Stimulated activated CD8-positive, alpha-beta memory T cell treated with anti-CD3 and anti-CD28 coated beads, Interleukin-15, amount 100 ng/mL, for 4 hours (primary cell): Measurements from ENCODE around the gene LRRN3.
"Not testable (repeated sequence)": the region's sequence is repeated elsewhere in the genome, so short reads cannot be mapped to it uniquely, and the experiment has no call there.

Experiments
- DNase-seq, 2 donors: peaks; one replicate each; pipeline ENCODE4 v3.0.0-alpha.2; 2020; ENCODE audit warnings: low read depth in 2 of 2

Gene LRRN3

GRCh38 chr7:111090846-111091245, at the start of gene LRRN3:
Gene LRRN3, plus strand, starts transcription at chr7:111091127. Its CDS starts 31,646 bp downstream, at chr7:111122773.
- DNase-seq = no peak

- no peak for DNase-seq
These were observed 49.4 kb upstream of the LRRN3 start for GRCh38 chr7:111041577-111041976.

DNA sequence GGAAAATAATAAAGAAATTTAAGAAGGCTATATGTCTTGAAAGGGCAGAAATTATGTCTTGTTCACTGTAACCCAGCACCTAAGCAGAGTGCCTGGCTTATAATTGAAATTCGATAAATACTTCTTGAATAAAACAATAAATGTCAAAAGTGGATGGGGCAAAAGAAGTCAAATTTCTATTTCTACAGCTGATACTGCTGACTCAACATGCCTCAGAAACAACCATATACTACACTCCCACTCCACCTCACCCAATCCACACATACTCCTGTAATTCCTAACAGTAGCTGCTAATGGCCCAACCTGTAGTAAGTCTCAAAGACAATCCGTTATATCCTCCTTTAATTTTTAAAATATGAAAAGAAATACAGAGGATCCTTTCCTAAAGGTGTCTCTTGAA, 48.1 kb upstream of the LRRN3 start:
- DNase-seq = no peak

GRCh38 chr7:111043561-111043960, 47.4 kb upstream of the LRRN3 start:
- no peak for DNase-seq

DNA sequence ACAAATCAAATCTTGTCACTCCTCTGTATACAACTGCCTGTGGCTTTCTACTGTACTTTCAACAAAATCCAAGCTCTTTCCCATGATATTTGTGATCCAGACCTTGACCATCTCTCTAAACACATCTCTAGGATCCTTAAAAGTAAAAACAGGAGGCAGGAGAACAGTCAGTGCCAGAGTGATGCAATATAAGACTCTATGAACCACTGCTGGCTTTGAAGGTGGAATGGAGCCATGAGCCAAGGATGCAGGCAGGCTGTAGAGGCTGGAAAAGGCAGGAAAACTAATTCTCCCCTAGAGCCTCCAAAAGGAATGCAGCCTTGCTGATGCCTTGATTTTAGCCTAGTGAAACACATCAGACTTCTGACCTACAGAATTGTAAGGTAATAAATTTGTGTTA, 45.5 kb upstream of the LRRN3 start:
- no peak for DNase-seq

DNA sequence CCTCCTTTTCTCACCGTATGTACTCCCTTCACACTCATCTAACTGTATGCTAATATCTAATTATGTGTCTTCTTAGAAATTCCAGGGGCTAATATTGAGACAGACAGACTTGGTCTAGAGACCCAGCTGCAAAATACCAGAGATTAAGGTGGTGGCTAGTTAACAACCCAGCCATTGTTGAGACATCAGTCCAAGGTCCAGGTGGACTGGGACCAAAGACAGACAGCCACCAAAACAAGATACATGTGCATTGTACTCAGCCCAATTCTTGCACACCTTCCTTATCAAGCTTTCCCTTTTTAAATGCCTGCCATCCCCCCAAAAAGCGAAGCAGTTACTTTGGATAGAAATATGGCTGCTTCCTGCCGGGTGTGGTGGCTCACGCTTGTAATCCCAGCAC, 43.3 kb upstream of the LRRN3 start:
- no peak for DNase-seq

GRCh38 chr7:111049971-111050680, 40.8 kb upstream of the LRRN3 start:
- no peak for DNase-seq

- DNase-seq = no peak
These were observed 40.0 kb upstream of the LRRN3 start for GRCh38 chr7:111050875-111051416.

- DNase-seq = no peak
These were observed 39.1 kb upstream of the LRRN3 start for GRCh38 chr7:111051832-111052231.

- DNase-seq = no peak
These were observed 37.9 kb upstream of the LRRN3 start for GRCh38 chr7:111053035-111053434.

- DNase-seq = no peak
These were observed 34.6 kb upstream of the LRRN3 start for GRCh38 chr7:111056371-111056770.

GRCh38 chr7:111057066-111057465, 33.9 kb upstream of the LRRN3 start:
- no peak for DNase-seq

DNA sequence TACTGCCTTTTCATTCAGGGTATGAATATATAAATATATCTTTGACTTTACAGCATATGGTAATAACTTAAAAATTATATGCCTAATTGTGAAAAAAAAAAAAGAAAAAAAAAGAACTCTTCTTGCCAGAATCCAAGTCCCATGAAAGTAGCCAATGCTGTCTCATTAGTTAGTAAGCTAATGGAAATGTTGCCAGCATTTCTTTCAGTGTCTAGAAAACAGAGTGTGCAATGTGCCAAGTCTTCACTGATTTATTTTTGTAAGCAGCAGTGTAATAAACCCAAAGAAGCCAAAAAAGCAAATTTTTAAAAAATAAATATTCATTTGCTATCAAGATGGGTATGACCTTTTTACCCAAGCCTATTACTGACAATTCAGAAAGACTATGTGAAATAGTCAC, 31.1 kb upstream of the LRRN3 start:
- DNase-seq = no peak

GRCh38 chr7:111063166-111063565, 27.8 kb upstream of the LRRN3 start:
- DNase-seq = no peak

DNA sequence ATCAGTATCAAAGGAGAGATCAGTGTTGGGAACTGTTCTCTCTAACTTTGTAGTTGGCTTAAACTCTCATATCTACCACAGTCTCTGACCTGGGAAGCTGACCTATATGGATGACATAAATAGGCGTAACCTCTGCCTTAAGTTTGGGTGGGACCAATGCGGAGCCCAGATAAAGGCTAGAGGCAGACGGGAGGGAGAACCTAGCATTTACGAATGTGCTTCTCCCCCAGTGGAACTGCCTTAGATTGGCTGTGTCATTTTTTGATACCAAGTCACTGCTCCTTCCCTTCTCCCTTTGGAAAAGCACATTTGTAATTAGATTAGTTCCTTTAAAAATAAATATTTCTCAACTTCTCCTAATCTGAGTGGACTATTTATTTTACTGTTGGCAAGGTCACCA, 23.7 kb upstream of the LRRN3 start:
- DNase-seq = no peak

GRCh38 chr7:111067682-111068081, 23.2 kb upstream of the LRRN3 start:
- DNase-seq = no peak

DNA sequence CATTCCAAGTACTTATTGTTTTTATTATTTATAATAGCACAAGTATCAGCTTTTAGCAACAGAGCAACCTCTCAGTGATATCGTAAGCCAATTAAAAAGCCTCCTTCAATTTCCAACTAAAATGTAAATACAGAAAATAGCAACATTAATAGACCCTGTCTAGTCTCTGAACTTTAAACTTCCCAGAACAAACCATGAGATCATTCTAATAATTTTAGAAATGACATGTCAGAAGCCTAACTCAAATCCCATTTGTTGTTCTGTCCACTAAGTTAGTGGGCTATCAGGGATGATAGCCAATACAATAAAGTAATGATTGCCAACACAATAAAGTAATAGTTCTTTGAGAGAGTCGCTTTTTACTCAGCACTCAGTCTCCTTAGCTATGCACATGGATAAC, 22.3 kb upstream of the LRRN3 start:
- DNase-seq = no peak

DNA sequence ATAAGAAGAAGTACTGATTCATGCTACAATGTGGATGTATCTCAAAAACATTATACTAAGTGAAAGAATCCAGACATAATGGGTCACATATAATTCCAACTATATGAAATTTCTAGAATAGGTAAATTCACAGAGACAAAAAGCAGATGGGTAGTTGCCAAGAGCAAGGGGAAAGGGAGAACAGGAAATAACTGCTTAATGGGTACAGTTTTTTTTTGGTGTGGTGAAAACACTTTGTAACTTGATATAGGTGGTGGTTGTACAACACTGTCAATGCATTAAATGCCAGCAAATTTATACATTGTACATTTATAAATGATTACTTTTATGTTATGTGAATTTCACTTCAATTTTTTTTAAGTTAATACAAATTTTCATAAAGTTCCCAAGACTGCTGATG, 19.4 kb upstream of the LRRN3 start:
- DNase-seq = no peak

DNA sequence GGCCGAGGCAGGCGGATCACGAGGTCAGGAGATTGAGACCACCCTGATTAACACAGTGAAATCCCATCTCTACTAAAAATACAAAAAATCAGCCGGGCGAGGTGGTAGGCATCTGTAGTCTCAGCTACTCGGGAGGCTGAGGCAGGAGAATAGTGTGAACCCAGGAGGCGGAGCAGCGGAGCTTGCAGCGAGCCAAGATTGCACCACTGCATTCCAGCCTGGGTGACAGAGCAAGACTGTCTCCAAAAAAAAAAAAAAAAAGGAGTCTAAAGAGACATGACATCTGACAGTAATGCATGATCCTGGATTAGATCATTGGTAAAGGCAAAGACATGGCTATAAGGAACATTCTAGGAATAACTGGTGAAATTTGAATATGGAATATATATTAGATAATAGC, 18.3 kb upstream of the LRRN3 start:
- DNase-seq = not testable (repeated sequence)

DNA sequence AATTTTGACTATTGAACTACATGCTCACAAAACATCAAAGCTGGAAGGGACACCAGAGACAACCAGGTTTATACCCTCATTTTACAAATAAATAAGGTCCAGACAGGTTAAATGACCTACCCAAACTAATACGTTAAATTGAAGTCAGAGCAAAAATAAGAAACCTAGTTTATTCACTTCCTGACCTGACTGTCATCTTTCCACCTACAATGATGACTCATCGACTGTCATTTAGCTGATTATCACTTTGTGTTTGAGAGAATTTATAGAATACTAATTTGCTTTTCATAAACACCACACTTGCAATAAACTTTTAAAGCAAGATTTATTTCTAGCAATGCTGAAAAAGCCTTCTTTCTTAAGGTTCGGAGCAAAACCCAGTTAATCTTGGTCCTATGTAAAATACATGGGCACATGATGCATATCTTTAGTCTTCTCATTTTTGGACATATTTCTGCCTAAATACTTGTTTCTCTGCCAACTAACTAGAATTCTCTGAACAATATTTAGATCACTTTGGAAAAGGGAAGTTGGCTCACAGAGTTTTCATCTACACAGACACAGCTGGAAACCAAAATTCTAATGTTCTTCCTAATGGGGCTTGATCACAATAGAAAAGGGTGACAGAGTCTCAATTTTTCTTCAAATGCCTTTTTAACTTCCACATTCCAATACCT, 16.7 kb upstream of the LRRN3 start:
- DNase-seq = no peak

GRCh38 chr7:111074748-111075146, 16.2 kb upstream of the LRRN3 start:
- DNase-seq = no peak

DNA sequence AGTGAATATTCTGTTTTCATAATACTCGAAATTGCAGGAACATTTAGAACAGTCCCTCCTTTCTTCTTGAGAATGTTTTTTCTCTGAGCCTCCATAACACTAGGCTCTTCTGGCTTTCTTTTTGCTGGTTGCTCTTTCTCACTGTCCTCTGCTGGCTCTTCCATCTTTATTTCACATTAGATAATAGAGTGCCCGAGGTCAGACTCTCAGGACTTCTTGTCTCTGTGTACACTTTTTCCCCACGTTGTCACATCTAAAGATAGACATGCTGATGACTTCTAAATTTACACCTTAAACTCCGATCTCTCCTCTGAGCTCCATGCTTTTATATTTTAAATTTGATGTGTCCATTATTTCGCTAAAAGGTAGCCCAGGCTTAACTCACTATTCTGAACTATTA, 15.4 kb upstream of the LRRN3 start:
- DNase-seq = no peak

DNA sequence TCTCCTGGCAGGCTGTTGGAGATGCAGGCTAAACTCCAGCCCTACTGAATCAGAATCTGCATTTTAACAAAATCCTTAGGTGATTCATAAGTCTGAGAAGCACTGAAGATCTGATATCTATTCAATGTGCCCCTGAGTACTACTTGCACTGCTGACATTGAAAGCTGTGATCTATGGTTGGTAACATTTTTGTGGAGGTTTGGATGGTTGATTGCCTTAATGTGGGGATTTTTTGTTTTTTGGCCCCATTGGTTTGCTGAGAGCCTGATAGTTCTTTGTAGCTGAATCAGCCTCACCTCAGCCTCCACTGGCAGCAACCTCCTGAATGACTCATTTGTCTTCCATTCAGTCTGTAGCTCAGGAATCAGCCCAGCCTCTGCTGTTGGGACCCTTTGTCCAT, 14.7 kb upstream of the LRRN3 start:
- no peak for DNase-seq
